ENCODE results near the gene ATP10B.

The ATP10B gene

DNA sequence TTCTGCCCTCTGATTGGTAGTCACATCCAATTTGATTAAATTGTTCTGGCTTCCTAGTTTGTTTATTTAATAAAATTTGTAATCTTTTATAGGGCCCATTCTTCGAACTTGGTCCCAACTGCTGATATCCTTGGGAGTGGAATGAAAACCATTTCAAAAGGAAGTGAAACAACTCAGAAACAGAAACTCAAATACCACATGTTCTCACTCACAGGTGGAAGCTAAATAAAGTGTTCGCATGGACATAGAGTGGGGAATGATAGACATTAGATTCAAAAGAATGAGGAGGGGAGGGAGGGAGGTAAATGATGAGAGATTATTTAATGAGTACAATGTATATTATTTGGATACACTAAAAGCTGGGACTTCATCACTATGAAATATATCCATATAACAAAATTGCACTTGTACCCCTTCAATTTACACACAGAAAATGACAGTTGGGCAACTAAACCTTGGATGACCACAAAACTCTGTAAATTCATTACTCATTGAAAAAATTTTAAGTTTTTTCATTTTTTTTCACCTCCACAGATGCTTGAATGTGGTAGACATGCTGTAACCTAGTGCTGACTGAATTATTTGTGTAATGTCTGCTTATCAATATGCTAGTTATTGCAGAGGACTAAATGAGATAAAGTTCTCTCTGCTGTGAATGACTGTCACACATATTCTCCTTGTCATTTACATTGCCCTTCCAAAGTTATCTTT is 16.0 kb downstream of the ATP10B start:
- H3K9me3 ChIP-seq (ENCODE audit: control insufficient read depth, insufficient read depth, low read depth, low read length): no peaks in the 10 kb centered on the region
- no peaks in the 10 kb centered on the region for H3K36me3 ChIP-seq (ENCODE audit: control insufficient read depth in 2 of 2, insufficient read depth in 1 of 2, low read length in 2 of 2)
- no peak overlapping the region for H3K27ac ChIP-seq (ENCODE audit: extremely low read depth, low read depth, low read length)
- no peaks in the 10 kb centered on the region for H3K4me1 ChIP-seq (ENCODE audit: control insufficient read depth, insufficient read depth, low read length)
- TF ChIP-seq BCL11A (tag by site-specific recombination; IDR thresholded peaks at IDR 0.05; ENCODE audit: low read depth) (no peak), KLF16 (tag by site-specific recombination; IDR thresholded peaks at IDR 0.05) (no peak), ZBTB48 (tag by site-specific recombination; IDR thresholded peaks at IDR 0.05) (no peak), ZNF785 (tag by site-specific recombination; IDR thresholded peaks at IDR 0.05) (no peak), ZNF155 (tag by site-specific recombination; IDR thresholded peaks at IDR 0.05) (no peak), ZNF777 (tag by site-specific recombination; IDR thresholded peaks at IDR 0.05; ENCODE audit: borderline replicate concordance) (no peak), KLF10 (tag by site-specific recombination; IDR thresholded peaks at IDR 0.05) (no peak), ZNF311 (tag by site-specific recombination; IDR thresholded peaks at IDR 0.05; ENCODE audit: borderline replicate concordance) (no peak), ZNF654 (tag by site-specific recombination; IDR thresholded peaks at IDR 0.05; ENCODE audit: low read depth) (no peak), ZNF600 (tag by site-specific recombination; IDR thresholded peaks at IDR 0.05) (no peak), KLF7 (tag by site-specific recombination; IDR thresholded peaks at IDR 0.05; ENCODE audit: borderline replicate concordance) (no peak), ZBTB20 (tag by site-specific recombination; IDR thresholded peaks at IDR 0.05) (no peak)
- TF ChIP-seq, protein P1, sequence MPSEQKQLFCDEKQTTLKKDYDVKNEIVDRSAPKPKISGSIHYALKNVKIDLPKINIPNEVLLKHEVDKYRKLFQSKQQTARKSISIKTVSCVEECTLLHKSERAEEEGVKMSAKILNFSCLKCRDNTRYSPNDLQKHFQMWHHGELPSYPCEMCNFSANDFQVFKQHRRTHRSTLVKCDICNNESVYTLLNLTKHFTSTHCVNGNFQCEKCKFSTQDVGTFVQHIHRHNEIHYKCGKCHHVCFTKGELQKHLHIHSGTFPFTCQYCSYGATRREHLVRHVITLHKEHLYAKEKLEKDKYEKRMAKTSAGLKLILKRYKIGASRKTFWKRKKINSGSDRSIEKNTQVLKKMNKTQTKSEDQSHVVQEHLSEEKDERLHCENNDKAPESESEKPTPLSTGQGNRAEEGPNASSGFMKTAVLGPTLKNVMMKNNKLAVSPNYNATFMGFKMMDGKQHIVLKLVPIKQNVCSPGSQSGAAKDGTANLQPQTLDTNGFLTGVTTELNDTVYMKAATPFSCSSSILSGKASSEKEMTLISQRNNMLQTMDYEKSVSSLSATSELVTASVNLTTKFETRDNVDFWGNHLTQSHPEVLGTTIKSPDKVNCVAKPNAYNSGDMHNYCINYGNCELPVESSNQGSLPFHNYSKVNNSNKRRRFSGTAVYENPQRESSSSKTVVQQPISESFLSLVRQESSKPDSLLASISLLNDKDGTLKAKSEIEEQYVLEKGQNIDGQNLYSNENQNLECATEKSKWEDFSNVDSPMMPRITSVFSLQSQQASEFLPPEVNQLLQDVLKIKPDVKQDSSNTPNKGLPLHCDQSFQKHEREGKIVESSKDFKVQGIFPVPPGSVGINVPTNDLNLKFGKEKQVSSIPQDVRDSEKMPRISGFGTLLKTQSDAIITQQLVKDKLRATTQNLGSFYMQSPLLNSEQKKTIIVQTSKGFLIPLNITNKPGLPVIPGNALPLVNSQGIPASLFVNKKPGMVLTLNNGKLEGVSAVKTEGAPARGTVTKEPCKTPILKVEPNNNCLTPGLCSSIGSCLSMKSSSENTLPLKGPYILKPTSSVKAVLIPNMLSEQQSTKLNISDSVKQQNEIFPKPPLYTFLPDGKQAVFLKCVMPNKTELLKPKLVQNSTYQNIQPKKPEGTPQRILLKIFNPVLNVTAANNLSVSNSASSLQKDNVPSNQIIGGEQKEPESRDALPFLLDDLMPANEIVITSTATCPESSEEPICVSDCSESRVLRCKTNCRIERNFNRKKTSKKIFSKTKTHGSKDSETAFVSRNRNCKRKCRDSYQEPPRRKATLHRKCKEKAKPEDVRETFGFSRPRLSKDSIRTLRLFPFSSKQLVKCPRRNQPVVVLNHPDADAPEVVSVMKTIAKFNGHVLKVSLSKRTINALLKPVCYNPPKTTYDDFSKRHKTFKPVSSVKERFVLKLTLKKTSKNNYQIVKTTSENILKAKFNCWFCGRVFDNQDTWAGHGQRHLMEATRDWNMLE (tag by site-specific recombination; conservative IDR thresholded peaks at IDR 0.05; ENCODE audit: low read depth): no peak
- TF ChIP-seq, protein P2, sequence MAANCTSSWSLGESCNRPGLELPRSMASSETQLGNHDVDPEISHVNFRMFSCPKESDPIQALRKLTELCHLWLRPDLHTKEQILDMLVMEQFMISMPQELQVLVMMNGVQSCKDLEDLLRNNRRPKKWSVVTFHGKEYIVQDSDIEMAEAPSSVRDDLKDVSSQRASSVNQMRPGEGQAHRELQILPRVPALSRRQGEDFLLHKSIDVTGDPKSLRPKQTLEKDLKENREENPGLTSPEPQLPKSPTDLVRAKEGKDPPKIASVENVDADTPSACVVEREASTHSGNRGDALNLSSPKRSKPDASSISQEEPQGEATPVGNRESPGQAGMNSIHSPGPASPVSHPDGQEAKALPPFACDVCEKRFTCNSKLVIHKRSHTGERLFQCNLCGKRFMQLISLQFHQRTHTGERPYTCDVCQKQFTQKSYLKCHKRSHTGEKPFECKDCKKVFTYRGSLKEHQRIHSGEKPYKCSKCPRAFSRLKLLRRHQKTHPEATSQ (tag by site-specific recombination; IDR thresholded peaks at IDR 0.05): no peak
- TF ChIP-seq, protein P3, sequence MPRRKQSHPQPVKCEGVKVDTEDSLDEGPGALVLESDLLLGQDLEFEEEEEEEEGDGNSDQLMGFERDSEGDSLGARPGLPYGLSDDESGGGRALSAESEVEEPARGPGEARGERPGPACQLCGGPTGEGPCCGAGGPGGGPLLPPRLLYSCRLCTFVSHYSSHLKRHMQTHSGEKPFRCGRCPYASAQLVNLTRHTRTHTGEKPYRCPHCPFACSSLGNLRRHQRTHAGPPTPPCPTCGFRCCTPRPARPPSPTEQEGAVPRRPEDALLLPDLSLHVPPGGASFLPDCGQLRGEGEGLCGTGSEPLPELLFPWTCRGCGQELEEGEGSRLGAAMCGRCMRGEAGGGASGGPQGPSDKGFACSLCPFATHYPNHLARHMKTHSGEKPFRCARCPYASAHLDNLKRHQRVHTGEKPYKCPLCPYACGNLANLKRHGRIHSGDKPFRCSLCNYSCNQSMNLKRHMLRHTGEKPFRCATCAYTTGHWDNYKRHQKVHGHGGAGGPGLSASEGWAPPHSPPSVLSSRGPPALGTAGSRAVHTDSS (tag by site-specific recombination; IDR thresholded peaks at IDR 0.05): no peak
- no peak overlapping the region for H3K4me3 ChIP-seq (ENCODE audit: low read depth, low read length)
- POLR2A ChIA-PET: no interaction called here
- CTCF ChIA-PET: no interaction called here

DNA sequence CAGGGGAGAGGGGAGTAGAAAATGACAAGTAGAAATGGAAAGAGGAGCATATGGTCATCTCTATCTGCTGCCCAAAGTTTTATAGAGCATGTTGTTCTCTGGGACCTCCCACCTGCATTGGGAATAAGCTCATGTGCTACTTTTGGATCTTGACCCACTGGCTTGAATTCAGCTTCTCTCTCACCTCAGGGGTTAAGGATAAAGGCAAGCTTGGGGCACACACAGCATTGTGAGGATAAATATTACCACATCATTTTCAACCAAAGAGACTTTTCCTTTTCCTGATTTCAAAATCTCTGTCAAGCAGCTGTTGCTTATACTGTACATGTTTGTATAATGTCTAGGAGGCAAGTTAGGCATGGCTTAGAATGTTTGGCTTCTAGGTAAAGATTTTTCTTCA is 16.6 kb downstream of the ATP10B start:
- POLR2A ChIA-PET: no interaction called here
- H3K27ac ChIP-seq (ENCODE audit: extremely low read depth, low read depth, low read length): no peak overlapping the region
- no peak for TF ChIP-seq ZNF24 (tag by site-specific recombination; IDR thresholded peaks at IDR 0.05)
- TF ChIP-seq, protein P4, sequence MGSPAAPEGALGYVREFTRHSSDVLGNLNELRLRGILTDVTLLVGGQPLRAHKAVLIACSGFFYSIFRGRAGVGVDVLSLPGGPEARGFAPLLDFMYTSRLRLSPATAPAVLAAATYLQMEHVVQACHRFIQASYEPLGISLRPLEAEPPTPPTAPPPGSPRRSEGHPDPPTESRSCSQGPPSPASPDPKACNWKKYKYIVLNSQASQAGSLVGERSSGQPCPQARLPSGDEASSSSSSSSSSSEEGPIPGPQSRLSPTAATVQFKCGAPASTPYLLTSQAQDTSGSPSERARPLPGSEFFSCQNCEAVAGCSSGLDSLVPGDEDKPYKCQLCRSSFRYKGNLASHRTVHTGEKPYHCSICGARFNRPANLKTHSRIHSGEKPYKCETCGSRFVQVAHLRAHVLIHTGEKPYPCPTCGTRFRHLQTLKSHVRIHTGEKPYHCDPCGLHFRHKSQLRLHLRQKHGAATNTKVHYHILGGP (tag by site-specific recombination; IDR thresholded peaks at IDR 0.05): no peak
- no peak for TF ChIP-seq ZNF692 (tag by site-specific recombination; IDR thresholded peaks at IDR 0.05)
- TF ChIP-seq, protein P5, sequence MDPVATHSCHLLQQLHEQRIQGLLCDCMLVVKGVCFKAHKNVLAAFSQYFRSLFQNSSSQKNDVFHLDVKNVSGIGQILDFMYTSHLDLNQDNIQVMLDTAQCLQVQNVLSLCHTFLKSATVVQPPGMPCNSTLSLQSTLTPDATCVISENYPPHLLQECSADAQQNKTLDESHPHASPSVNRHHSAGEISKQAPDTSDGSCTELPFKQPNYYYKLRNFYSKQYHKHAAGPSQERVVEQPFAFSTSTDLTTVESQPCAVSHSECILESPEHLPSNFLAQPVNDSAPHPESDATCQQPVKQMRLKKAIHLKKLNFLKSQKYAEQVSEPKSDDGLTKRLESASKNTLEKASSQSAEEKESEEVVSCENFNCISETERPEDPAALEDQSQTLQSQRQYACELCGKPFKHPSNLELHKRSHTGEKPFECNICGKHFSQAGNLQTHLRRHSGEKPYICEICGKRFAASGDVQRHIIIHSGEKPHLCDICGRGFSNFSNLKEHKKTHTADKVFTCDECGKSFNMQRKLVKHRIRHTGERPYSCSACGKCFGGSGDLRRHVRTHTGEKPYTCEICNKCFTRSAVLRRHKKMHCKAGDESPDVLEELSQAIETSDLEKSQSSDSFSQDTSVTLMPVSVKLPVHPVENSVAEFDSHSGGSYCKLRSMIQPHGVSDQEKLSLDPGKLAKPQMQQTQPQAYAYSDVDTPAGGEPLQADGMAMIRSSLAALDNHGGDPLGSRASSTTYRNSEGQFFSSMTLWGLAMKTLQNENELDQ (tag by site-specific recombination; IDR thresholded peaks at IDR 0.05; ENCODE audit: low read depth): no peak
- TF ChIP-seq ZNF266 (tag by site-specific recombination; IDR thresholded peaks at IDR 0.05; ENCODE audit: low read depth): no peak
- TF ChIP-seq ZNF510 (tag by site-specific recombination; IDR thresholded peaks at IDR 0.05; ENCODE audit: insufficient replicate concordance): no peak
- no peak for TF ChIP-seq ZNF19 (tag by site-specific recombination; IDR thresholded peaks at IDR 0.05; ENCODE audit: low read depth)

More for the DNA sequence above, 16.6 kb downstream of the ATP10B start:
- Histone ChIP-seq H3K4me1 (ENCODE audit: control insufficient read depth, insufficient read depth, low read length) (no peaks in the 10 kb centered on the region), H3K36me3 (ENCODE audit: control insufficient read depth in 2 of 2, insufficient read depth in 1 of 2, low read length in 2 of 2) (no peaks in the 10 kb centered on the region), H3K4me3 (ENCODE audit: low read depth, low read length) (no peak overlapping the region), H3K9me3 (ENCODE audit: control insufficient read depth, insufficient read depth, low read depth, low read length) (no peaks in the 10 kb centered on the region)
- CTCF ChIA-PET: no interaction called here

Measured in HEK293 (cell line).